ENCODE measurements around the gene SMC6. TPM values are rescaled to one million over a fixed set of nuclear protein-coding genes. Genes with fewer than 3 reads are reported as not detected.
A peak's percentile ranks its signal among the peaks of the same experiment; 100 is the strongest.

The SMC6 gene
- total RNA-seq, 1 experiment from 2014 or later: 40.3 TPM

GRCh38 chr2:17728210-17728609 lies 25.4 kb downstream of the SMC6 start:
- Histone ChIP-seq H3K9ac (ENCODE audit: extremely low read depth, insufficient read length, low read length) (no peak overlapping the region), H3K56ac (ENCODE audit: insufficient read length, low read depth, low read length) (no peak overlapping the region), H3K4me1 (ENCODE audit: insufficient read depth, low read length) (no peaks in the 10 kb centered on the region), H4K5ac (ENCODE audit: insufficient read length, low read depth, low read length) (no peak overlapping the region), H3K79me1 (ENCODE audit: insufficient read depth, low read depth, low read length, poor library complexity, severe bottlenecking) (peaks cover 3% of the 10 kb centered on the region), H4K8ac (replicated peaks; ENCODE audit: insufficient read length, low read depth, low read length) (no peak overlapping the region), H4K20me1 (ENCODE audit: control insufficient read depth, insufficient read depth, insufficient read length) (no peaks in the 10 kb centered on the region), H3K14ac (ENCODE audit: insufficient read depth, low read length) (no peak overlapping the region), H2AFZ (ENCODE audit: low read length) (no peak overlapping the region), H3K23ac (ENCODE audit: insufficient read length, low read depth, low read length) (no peak overlapping the region), H3T11ph (ENCODE audit: low read length) (no peak overlapping the region), H2BK120ac (ENCODE audit: low read depth, low read length, poor library complexity, severe bottlenecking) (no peak overlapping the region), H3K4me2 (ENCODE audit: insufficient read depth, insufficient read length, low read length) (no peak overlapping the region), H3K27me3 (ENCODE audit: insufficient read depth, low read length) (no peaks in the 10 kb centered on the region), H3K9me3 (ENCODE audit: control insufficient read depth, low read depth, low read length) (no peaks in the 10 kb centered on the region), H3K4ac (ENCODE audit: low read depth, low read length) (no peak overlapping the region), H3K23me2 (ENCODE audit: insufficient read length, low read depth, low read length, poor library complexity, severe bottlenecking) (no peaks in the 10 kb centered on the region), H4K91ac (ENCODE audit: insufficient read length, low read depth, low read length) (no peak overlapping the region), H2AK5ac (ENCODE audit: insufficient read length, low read length) (no peak overlapping the region), H2BK15ac (ENCODE audit: low read depth, low read length) (no peak overlapping the region), H2BK5ac (ENCODE audit: insufficient read length, low read length) (no peak overlapping the region), H3K18ac (ENCODE audit: insufficient read length, low read depth, low read length) (no peak overlapping the region), H2BK20ac (ENCODE audit: low read depth, low read length, poor library complexity, severe bottlenecking) (no peak overlapping the region), H3K27ac (ENCODE audit: insufficient read length, low read depth, low read length) (no peak overlapping the region), H3K79me2 (ENCODE audit: insufficient read depth, low read length) (no peaks in the 10 kb centered on the region), H2BK12ac (ENCODE audit: insufficient read length, low read depth, low read length) (no peak overlapping the region)
- Mint-ChIP-seq H3K27me3 (ENCODE audit: low read depth) (no peaks in the 10 kb centered on the region), H3K27ac (peak overlapping the region in 1 of 3 experiments; percentile 61; a peak in 2 of 7 replicates), H3K4me3 (no peak overlapping the region), H3K9me3 (no peaks in the 10 kb centered on the region), H3K36me3 (ENCODE audit: insufficient read depth in 1 of 3, low read depth in 3 of 3) (peaks cover 15 to 50% (median 37%) of the 10 kb centered on the region in 3 experiments), H3K4me1 (peaks cover 8 to 11% of the 10 kb centered on the region in 2 experiments; a peak in 3 of 4 replicates)
- WGBS (ENCODE audit: extremely low coverage, insufficient read length, low lambda C conversion rate): no CpG with 5 or more reads among the region's 6 CpGs
- TF ChIP-seq CTCF (conservative IDR thresholded peaks at IDR 0.05): no peak
- no peak for DNase-seq
